GM21423 (cell line): ENCODE results near the gene CSMD2.
"Not testable (repeated sequence)": the region's sequence is repeated elsewhere in the genome, so short reads cannot be mapped to it uniquely, and the experiment has no call there.

Source experiments
- ATAC-seq: cut with Tn5 transposase; IDR thresholded peaks from one replicate; pipeline ENCODE4 v1.9.1; 2021; ENCODE audit warnings: mild to moderate bottlenecking, moderate library complexity; ENCODE audit not compliant: unreplicated experiment

The CSMD2 gene

GRCh38 chr1:34113362-34113761 lies 51.7 kb downstream of the CSMD2 start:
- ATAC-seq, result no peak

GRCh38 chr1:34108711-34109110 lies 56.3 kb downstream of the CSMD2 start:
- no peak for ATAC-seq

GRCh38 chr1:34108269-34108668 lies 56.8 kb downstream of the CSMD2 start:
- ATAC-seq, result no peak

GRCh38 chr1:34101151-34101550 lies 63.9 kb downstream of the CSMD2 start:
- no peak for ATAC-seq

- no peak for ATAC-seq
Observed at GRCh38 chr1:34100332-34100731, 64.7 kb downstream of the CSMD2 start.

- not testable (repeated sequence) for ATAC-seq
Observed at GRCh38 chr1:34092399-34092798, 72.6 kb downstream of the CSMD2 start.

GRCh38 chr1:34089731-34090130 lies 75.3 kb downstream of the CSMD2 start:
- no peak for ATAC-seq

- ATAC-seq, result no peak
Observed at GRCh38 chr1:34087986-34088385, 77.0 kb downstream of the CSMD2 start.

GRCh38 chr1:34086561-34086960 lies 78.5 kb downstream of the CSMD2 start:
- no peak for ATAC-seq

- ATAC-seq, result no peak
Observed at GRCh38 chr1:34083974-34084373, 81.1 kb downstream of the CSMD2 start.

- not testable (repeated sequence) for ATAC-seq
Observed at GRCh38 chr1:34082085-34082670, 82.9 kb downstream of the CSMD2 start.

- no peak for ATAC-seq
Observed at GRCh38 chr1:34078383-34078782, 86.6 kb downstream of the CSMD2 start.

- no peak for ATAC-seq
Observed at GRCh38 chr1:34075576-34075975, 89.5 kb downstream of the CSMD2 start.

GRCh38 chr1:34073028-34073695 lies 91.9 kb downstream of the CSMD2 start:
- ATAC-seq, result no peak

- no peak for ATAC-seq
Observed at GRCh38 chr1:34070201-34070836, 94.7 kb downstream of the CSMD2 start.

GRCh38 chr1:34066981-34067603 lies 97.9 kb downstream of the CSMD2 start:
- ATAC-seq, result no peak

GRCh38 chr1:34066166-34066565 lies 98.9 kb downstream of the CSMD2 start:
- no peak for ATAC-seq

- ATAC-seq, result no peak
Observed at GRCh38 chr1:34065498-34065897, 99.5 kb downstream of the CSMD2 start.

- ATAC-seq, result no peak
Observed at GRCh38 chr1:34060901-34061415, 104.1 kb downstream of the CSMD2 start.

- no peak for ATAC-seq
Observed at GRCh38 chr1:34060187-34060730, 104.8 kb downstream of the CSMD2 start.

GRCh38 chr1:34057347-34058130 lies 107.5 kb downstream of the CSMD2 start:
- ATAC-seq, result no peak
